ENCODE data around the gene CADM2.

- TF ChIP-seq CTCF (IDR thresholded peaks at IDR 0.05) (no peak), POLR2A (IDR thresholded peaks at IDR 0.05) (no peak), EP300 (IDR thresholded peaks at IDR 0.05) (no peak)
Observed at GRCh38 chr3:85572426-85572825, 613.6 kb downstream of the CADM2 start.
